H1 (cell line): ENCODE results near the gene MSANTD2.

Source experiments
- CTCF ChIP-seq, 3 experiments: IDR thresholded peaks; 1 replicate in 2 of 3; 2 replicates in 1 of 3; pipeline versions ENCODE4 v1.5.1 to v1.6.1; 2011; ENCODE audit warnings: low read length in 3 of 3, mild to moderate bottlenecking in 3 of 3, inconsistent platforms in 2 of 3, low read depth in 1 of 3, moderate library complexity in 1 of 3; ENCODE audit not compliant: insufficient read depth in 1 of 3; ENCODE audit errors: control extremely low read depth in 1 of 3
- HDAC6 ChIP-seq: IDR thresholded peaks from one replicate; pipeline ENCODE4 v1.7.1; 2012; ENCODE audit warnings: low read depth, mild to moderate bottlenecking, inconsistent platforms, low read length, moderate library complexity
- MAX ChIP-seq: IDR thresholded peaks from 2 replicates; pipeline ENCODE4 v1.6.1; 2012; ENCODE audit warnings: inconsistent platforms
- POLR2A ChIP-seq, 2 experiments: IDR thresholded peaks; 1 replicate in 1 of 2; 2 replicates in 1 of 2; pipeline ENCODE4 v1.6.1; 2011; ENCODE audit warnings: low read depth in 2 of 2, low read length in 2 of 2, mild to moderate bottlenecking in 2 of 2; ENCODE audit errors: control extremely low read depth in 1 of 2
- POLR2AphosphoS5 ChIP-seq: IDR thresholded peaks from 2 replicates; pipeline ENCODE4 v1.6.1; 2011; ENCODE audit warnings: low read depth, low read length
- RAD21 ChIP-seq, 2 experiments: IDR thresholded peaks in 1 of 2; conservative IDR thresholded peaks in 1 of 2; 2 replicates each; pipeline ENCODE4 v1.6.1; 2011; ENCODE audit warnings: low read depth in 2 of 2, low read length in 2 of 2, improper control_type of control experiment in 1 of 2, inconsistent platforms in 1 of 2, mild to moderate bottlenecking in 1 of 2, moderate library complexity in 1 of 2
- RBBP5 ChIP-seq: IDR thresholded peaks from 2 replicates; pipeline ENCODE4 v1.7.1; 2012; ENCODE audit warnings: low read depth, mild to moderate bottlenecking, inconsistent platforms, low read length, moderate library complexity, borderline replicate concordance
- RXRA ChIP-seq: IDR thresholded peaks from 2 replicates; pipeline ENCODE4 v1.6.1; 2011; ENCODE audit warnings: low read depth, mild to moderate bottlenecking, low read length, moderate library complexity; ENCODE audit not compliant: insufficient read depth
- SIN3A ChIP-seq, 2 experiments: IDR thresholded peaks in 1 of 2; conservative IDR thresholded peaks in 1 of 2; 2 replicates each; pipeline ENCODE4 v1.6.1; 2011 to 2012; ENCODE audit warnings: low read length in 2 of 2, improper control_type of control experiment in 1 of 2, low read depth in 1 of 2, mild to moderate bottlenecking in 1 of 2
- SRF ChIP-seq: IDR thresholded peaks from 2 replicates; pipeline ENCODE4 v1.6.1; 2011; ENCODE audit warnings: mild to moderate bottlenecking, low read depth, low read length, moderate library complexity
- TAF1 ChIP-seq: IDR thresholded peaks from 2 replicates; pipeline ENCODE4 v1.6.1; 2011; ENCODE audit warnings: mild to moderate bottlenecking, low read depth, low read length
- ZNF274 ChIP-seq: IDR thresholded peaks from 2 replicates; pipeline ENCODE4 v1.7.0; 2012; ENCODE audit warnings: low read length, borderline replicate concordance; ENCODE audit errors: extremely low read depth

- TF ChIP-seq HDAC6 = no peak
- TF ChIP-seq MAX = no peak
- TF ChIP-seq TAF1 = no peak
- TF ChIP-seq POLR2A (IDR thresholded peaks at IDR 0.05; ENCODE audit: control extremely low read depth in 1 of 2, low read depth in 2 of 2, low read length in 2 of 2) = no peak
- TF ChIP-seq ZNF274 = no peak
- no peak for TF ChIP-seq SIN3A (conservative IDR thresholded peaks at IDR 0.05 in 1 of 2, IDR thresholded peaks at IDR 0.05 in 1 of 2; ENCODE audit: low read depth in 1 of 2, low read length in 2 of 2)
- no peak for TF ChIP-seq CTCF (IDR thresholded peaks at IDR 0.05; ENCODE audit: control extremely low read depth in 1 of 3, insufficient read depth in 1 of 3, low read depth in 1 of 3, low read length in 3 of 3)
- TF ChIP-seq RBBP5 = no peak
- no peak for TF ChIP-seq POLR2AphosphoS5
- TF ChIP-seq RXRA = no peak
- TF ChIP-seq RAD21 (IDR thresholded peaks at IDR 0.05 in 1 of 2, conservative IDR thresholded peaks at IDR 0.05 in 1 of 2; ENCODE audit: low read depth in 2 of 2, low read length in 2 of 2) = no peak
- TF ChIP-seq SRF = no peak
These were observed 16.2 kb downstream of the MSANTD2 start for GRCh38 chr11:124784051-124784450.
